Occipital lobe (tissue), 2 donors: ENCODE results near the gene ZNF827. TPM values are rescaled to one million over a fixed set of nuclear protein-coding genes. Genes with fewer than 3 reads are reported as not detected.

Experiments
- DNase-seq: peaks from one replicate; lab custom pipeline; 2025; lab: John Stamatoyannopoulos, UW
- total RNA-seq: library from RNA; depleted of rRNA; stranded (reverse); fragments of >200 nt; gene quantifications from one replicate; pipeline ENCODE4 v1.2.3, GENCODE V29; 2014

The ZNF827 gene
- total RNA-seq, 1 donor from 2014 or later: 11.7 TPM

GRCh38 chr4:145933134-145933533 is 5.5 kb downstream of the ZNF827 start:
- no peak for DNase-seq

GRCh38 chr4:145931403-145931802 is 7.2 kb downstream of the ZNF827 start:
- DNase-seq: no peak

- DNase-seq: no peak
Measured at GRCh38 chr4:145930592-145930991, 8.0 kb downstream of the ZNF827 start.

- no peak for DNase-seq
Measured at GRCh38 chr4:145929415-145930178, 9.0 kb downstream of the ZNF827 start.

GRCh38 chr4:145928748-145929147 is 9.9 kb downstream of the ZNF827 start:
- DNase-seq: no peak

- no peak for DNase-seq
Measured at GRCh38 chr4:145927030-145927429, 11.6 kb downstream of the ZNF827 start.

- no peak for DNase-seq
Measured at GRCh38 chr4:145921231-145921630, 17.4 kb downstream of the ZNF827 start.

- DNase-seq: no peak
Measured at GRCh38 chr4:145920205-145920604, 18.4 kb downstream of the ZNF827 start.

DNA sequence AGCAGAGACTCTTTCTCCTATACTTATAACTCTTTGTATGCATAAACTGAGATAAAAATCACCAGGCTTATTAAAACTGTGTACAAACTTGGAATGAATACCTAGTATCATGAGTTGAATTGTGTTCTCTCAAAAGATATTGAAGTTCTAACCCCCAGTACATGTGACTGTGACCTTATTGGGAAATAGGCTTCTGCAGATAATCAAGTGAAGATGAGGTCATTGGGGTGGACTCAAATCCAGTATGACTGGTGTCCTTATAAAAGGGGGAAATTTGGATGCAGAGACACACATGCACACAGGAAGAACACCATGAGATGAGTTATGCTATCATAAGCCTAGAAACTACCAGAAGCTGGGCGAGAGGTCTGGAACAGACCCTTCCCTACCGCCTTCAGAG is 26.2 kb downstream of the ZNF827 start:
- DNase-seq: no peak

GRCh38 chr4:145909773-145910172 is 28.9 kb downstream of the ZNF827 start:
- DNase-seq: no peak

DNA sequence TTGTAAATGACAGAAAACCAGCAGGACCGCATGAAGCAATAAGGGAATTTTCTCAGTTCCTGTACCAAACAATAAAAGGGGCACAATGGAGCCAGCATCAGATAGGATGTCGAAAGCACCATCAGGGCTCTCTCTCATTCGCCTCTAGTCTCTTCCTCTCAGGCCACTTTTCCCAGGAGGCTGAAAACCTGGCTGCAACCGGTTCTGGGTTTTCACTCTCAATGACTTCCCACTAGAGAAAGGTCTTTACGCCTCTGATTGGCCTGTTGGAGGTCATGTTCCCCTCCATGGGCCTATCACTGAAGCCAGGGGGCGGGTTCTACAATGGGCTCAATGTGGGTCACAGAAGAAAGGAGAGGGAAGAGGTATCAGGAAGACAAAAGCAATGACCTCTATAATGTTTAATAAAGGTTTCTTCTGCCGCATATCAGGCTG is 29.3 kb downstream of the ZNF827 start:
- no peak for DNase-seq

DNA sequence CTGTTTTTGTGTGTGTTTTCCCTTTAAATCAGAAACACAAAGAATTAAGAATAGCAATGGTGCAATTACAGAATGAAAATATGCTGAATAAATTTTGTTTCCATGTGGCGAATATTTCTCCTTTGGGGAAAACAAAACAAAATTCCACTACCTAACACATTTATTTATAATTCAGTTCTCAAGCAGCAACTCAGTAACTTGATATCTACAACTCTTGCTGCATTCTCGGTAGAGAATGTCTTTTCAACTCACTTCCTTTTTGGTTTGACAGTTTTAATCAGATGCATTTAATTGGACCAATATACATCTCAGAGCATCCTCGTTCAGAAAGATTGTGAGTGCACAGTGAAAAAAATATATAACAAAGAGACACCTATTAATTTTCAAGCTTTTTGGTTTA is 30.8 kb downstream of the ZNF827 start:
- no peak for DNase-seq

- DNase-seq: no peak
Measured at GRCh38 chr4:145907390-145907789, 31.2 kb downstream of the ZNF827 start.

DNA sequence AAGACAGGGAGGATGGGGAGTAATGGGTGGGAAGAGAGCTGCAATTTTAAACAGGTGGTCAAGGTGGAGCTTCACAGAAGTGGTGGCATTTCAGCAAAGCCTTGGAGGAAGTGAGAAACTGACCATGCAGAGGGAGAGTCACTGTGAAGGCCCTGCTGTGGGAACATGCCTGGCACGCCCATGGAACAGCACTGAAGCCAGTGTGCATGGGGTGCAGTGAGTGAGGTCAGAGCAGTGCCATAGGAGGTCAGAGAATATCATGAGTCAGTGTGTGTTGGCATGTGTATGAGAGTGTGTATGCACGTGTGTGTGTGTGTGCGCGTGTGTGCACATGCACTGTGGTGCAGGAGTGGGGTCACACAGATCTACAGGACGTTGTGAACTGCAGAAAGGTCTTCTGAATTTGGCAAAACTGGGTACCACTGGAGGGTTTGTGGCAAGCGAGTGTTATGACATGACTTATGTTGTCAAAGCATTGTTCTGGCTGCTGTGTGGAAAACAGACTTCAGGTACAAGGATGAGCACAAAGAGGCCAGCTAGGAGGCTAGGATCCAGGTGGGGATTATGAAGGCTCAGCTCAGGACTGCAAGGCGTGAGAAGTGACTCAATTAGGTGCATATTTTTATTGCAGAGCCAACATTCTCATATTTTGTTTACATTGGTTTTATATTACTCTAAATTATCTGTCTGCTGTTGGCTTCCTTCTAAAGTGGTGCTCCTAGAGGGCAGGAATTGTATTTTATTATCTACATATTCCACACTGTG is 34.0 kb downstream of the ZNF827 start:
- no peak for DNase-seq

- no peak for DNase-seq
Measured at GRCh38 chr4:145902522-145902921, 36.1 kb downstream of the ZNF827 start.

DNA sequence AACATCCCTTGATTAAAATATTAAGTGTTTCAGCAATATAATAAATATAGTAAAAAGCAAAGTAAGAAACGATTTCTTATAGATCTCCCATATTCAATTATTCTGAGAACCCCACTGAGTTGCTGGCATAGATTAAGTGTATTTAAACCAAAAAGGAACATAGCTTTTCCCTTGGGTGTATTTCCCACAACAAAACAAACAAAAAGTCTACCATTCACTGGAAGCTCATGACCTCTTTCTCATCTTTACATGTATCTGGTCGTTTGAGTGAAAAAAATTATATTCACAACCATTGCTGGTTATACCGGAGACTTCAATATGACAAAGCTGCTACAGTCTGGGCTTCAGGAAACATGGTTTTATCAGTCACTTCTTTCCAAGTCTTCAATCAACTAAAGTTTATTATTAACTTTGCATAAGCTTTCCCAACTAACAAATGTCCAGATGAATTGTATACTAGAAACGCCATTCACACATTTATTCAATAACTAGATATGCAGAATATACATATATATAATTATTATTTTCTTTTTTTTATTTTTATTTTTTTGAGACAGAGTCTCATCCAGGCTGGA is 38.6 kb downstream of the ZNF827 start:
- DNase-seq: no peak

- no peak for DNase-seq
Measured at GRCh38 chr4:145898926-145899531, 39.6 kb downstream of the ZNF827 start.

GRCh38 chr4:145898466-145898865 is 40.2 kb downstream of the ZNF827 start:
- no peak for DNase-seq

DNA sequence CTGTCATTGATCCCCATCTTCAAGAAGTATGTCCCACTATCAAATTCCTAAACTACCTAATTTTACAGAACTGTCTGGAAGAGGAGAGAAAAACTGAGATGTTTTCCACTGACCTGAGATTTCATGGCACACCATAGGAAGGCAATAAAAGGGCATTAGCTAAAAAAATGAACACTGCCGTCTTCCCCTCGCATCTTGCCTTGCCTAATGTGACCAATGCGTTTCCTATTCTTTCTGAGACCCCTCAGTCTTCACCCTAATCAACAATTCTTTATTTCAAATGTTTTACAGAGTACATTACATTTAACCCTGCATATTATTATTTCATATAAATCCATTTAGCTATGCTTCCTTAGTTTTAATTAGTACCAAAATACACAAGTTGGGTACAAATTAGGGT is 43.6 kb downstream of the ZNF827 start:
- DNase-seq: no peak

DNA sequence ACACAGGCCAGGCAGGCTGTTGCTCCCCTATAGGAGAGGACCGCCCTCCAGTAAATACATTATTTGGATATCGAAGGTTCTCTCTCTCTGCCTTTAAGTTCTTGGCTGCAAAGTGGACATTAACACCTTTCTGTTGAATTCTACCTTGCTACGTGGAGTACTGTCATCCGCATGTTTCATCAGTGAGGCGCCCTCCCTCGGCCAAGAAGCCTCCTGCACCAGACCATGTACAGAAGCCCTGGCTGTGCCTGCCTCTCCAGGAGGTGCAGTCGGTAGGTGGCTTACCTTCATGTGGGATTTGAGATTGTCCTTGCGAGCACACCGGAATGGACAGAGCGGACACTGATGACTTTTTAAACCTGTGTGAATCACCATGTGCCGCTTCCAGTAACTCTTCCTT is 46.7 kb downstream of the ZNF827 start:
- no peak for DNase-seq

GRCh38 chr4:145890689-145891088 is 47.9 kb downstream of the ZNF827 start:
- DNase-seq: no peak

DNA sequence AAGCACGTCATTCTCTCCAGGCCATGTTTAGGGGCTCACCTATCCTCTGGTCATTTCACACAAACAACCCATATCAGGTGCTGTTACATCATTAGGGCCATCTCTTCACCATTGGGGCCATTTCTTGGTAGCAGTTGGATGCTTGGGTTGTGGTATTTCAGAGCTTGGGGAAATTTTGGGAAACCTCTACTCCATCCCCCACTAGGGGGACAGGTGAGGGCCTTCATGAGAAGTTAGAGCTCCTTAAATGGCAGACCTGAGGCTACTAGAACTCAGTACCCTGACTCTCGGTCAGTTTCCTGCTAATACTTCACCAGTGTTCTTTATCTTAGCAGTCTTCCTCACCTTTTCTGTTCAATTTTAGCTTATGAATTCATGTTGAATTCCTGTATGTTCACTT is 50.2 kb downstream of the ZNF827 start:
- no peak for DNase-seq
